Measurements from ENCODE around the gene FNDC3B. TPM values are rescaled to one million over a fixed set of nuclear protein-coding genes. Genes with fewer than 3 reads are reported as not detected.

FNDC3B gene
- total and polyA plus RNA-seq, 2 of the 8 experiments (the other 6 are each of a cell fraction or from before 2014, with no cell fraction given): 14.1 to 44.4 TPM

DNA sequence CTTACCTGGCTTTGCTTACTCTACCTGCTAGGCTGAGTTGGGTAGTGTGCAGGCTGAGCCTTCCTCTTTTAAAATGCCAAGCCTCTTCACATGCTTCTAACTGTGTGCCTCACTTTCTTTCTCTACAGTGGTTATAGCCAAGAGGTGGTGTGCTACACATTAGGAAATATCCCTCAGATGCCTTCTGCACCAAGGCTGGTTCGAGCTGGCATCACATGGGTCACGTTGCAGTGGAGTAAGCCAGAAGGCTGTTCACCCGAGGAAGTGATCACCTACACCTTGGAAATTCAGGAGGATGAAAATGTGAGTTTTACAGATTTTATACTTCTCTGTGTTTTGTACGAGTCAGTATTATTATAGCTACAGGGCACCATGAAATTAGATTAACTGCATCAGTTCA, 291.0 kb downstream of the FNDC3B start (continued):
- TF ChIP-seq GABPA (IDR thresholded peaks at IDR 0.05; ENCODE audit: borderline replicate concordance, insufficient read depth, low read length) (no peak), TBP (IDR thresholded peaks at IDR 0.05; ENCODE audit: low read depth, low read length) (no peak), ASH2L (IDR thresholded peaks at IDR 0.05; ENCODE audit: low read length) (no peak), SIN3A (conservative IDR thresholded peaks at IDR 0.05 in 1 of 2, IDR thresholded peaks at IDR 0.05 in 1 of 2; ENCODE audit: low read depth in 1 of 2, low read length in 2 of 2) (no peak), TCF12 (IDR thresholded peaks at IDR 0.05; ENCODE audit: low read depth, low read length) (no peak)
- TF ChIP-seq, protein P1, sequence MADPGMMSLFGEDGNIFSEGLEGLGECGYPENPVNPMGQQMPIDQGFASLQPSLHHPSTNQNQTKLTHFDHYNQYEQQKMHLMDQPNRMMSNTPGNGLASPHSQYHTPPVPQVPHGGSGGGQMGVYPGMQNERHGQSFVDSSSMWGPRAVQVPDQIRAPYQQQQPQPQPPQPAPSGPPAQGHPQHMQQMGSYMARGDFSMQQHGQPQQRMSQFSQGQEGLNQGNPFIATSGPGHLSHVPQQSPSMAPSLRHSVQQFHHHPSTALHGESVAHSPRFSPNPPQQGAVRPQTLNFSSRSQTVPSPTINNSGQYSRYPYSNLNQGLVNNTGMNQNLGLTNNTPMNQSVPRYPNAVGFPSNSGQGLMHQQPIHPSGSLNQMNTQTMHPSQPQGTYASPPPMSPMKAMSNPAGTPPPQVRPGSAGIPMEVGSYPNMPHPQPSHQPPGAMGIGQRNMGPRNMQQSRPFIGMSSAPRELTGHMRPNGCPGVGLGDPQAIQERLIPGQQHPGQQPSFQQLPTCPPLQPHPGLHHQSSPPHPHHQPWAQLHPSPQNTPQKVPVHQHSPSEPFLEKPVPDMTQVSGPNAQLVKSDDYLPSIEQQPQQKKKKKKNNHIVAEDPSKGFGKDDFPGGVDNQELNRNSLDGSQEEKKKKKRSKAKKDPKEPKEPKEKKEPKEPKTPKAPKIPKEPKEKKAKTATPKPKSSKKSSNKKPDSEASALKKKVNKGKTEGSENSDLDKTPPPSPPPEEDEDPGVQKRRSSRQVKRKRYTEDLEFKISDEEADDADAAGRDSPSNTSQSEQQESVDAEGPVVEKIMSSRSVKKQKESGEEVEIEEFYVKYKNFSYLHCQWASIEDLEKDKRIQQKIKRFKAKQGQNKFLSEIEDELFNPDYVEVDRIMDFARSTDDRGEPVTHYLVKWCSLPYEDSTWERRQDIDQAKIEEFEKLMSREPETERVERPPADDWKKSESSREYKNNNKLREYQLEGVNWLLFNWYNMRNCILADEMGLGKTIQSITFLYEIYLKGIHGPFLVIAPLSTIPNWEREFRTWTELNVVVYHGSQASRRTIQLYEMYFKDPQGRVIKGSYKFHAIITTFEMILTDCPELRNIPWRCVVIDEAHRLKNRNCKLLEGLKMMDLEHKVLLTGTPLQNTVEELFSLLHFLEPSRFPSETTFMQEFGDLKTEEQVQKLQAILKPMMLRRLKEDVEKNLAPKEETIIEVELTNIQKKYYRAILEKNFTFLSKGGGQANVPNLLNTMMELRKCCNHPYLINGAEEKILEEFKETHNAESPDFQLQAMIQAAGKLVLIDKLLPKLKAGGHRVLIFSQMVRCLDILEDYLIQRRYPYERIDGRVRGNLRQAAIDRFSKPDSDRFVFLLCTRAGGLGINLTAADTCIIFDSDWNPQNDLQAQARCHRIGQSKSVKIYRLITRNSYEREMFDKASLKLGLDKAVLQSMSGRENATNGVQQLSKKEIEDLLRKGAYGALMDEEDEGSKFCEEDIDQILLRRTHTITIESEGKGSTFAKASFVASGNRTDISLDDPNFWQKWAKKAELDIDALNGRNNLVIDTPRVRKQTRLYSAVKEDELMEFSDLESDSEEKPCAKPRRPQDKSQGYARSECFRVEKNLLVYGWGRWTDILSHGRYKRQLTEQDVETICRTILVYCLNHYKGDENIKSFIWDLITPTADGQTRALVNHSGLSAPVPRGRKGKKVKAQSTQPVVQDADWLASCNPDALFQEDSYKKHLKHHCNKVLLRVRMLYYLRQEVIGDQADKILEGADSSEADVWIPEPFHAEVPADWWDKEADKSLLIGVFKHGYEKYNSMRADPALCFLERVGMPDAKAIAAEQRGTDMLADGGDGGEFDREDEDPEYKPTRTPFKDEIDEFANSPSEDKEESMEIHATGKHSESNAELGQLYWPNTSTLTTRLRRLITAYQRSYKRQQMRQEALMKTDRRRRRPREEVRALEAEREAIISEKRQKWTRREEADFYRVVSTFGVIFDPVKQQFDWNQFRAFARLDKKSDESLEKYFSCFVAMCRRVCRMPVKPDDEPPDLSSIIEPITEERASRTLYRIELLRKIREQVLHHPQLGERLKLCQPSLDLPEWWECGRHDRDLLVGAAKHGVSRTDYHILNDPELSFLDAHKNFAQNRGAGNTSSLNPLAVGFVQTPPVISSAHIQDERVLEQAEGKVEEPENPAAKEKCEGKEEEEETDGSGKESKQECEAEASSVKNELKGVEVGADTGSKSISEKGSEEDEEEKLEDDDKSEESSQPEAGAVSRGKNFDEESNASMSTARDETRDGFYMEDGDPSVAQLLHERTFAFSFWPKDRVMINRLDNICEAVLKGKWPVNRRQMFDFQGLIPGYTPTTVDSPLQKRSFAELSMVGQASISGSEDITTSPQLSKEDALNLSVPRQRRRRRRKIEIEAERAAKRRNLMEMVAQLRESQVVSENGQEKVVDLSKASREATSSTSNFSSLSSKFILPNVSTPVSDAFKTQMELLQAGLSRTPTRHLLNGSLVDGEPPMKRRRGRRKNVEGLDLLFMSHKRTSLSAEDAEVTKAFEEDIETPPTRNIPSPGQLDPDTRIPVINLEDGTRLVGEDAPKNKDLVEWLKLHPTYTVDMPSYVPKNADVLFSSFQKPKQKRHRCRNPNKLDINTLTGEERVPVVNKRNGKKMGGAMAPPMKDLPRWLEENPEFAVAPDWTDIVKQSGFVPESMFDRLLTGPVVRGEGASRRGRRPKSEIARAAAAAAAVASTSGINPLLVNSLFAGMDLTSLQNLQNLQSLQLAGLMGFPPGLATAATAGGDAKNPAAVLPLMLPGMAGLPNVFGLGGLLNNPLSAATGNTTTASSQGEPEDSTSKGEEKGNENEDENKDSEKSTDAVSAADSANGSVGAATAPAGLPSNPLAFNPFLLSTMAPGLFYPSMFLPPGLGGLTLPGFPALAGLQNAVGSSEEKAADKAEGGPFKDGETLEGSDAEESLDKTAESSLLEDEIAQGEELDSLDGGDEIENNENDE (IDR thresholded peaks at IDR 0.05; ENCODE audit: insufficient replicate concordance, low read length): no peak
